ENCODE data around the gene JDP2. TPM values are rescaled to one million over a fixed set of nuclear protein-coding genes. Genes with fewer than 3 reads are reported as not detected.

The JDP2 gene
- total RNA-seq, 1 donor, result 55.6 TPM

GRCh38 chr14:75438486-75439080 lies 10.8 kb downstream of the JDP2 start:
- Histone ChIP-seq H3K4me3 (ENCODE audit: low read length) (no peak overlapping the region), H3K4me1 (ENCODE audit: insufficient read depth, low read length) (peaks cover 22% of the 10 kb centered on the region), H3K9me3 (ENCODE audit: low read depth, low read length) (no peaks in the 10 kb centered on the region), H3K27me3 (ENCODE audit: insufficient read depth, low read length) (no peaks in the 10 kb centered on the region)

DNA sequence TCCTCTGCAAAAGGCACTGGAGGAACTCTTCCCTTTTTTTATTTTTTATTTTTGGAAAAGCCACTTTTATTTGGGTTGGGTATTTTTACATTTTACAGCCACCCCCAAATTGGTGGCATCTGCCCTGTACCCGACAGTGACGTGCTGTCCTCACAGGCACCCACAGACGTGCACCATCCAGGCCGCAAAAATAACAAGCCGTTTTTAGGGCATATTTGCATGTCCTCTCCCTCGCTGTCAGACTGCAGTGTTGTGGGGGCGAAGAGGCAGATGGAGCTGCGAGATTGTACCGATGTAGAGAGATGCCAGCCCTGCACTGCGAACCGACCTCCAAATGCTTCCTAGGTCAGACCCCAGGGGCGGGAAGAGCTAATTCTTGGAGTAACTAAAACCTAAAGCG lies 12.2 kb downstream of the JDP2 start:
- H3K9me3 ChIP-seq (ENCODE audit: low read depth, low read length), result no peaks in the 10 kb centered on the region
- no peaks in the 10 kb centered on the region for H3K27me3 ChIP-seq (ENCODE audit: insufficient read depth, low read length)
- peaks cover 16% of the 10 kb centered on the region for H3K4me1 ChIP-seq (ENCODE audit: insufficient read depth, low read length)
- H3K4me3 ChIP-seq (ENCODE audit: low read length), result no peak overlapping the region

GRCh38 chr14:75440733-75441477 lies 13.1 kb downstream of the JDP2 start:
- no peaks in the 10 kb centered on the region for H3K9me3 ChIP-seq (ENCODE audit: low read depth, low read length)
- H3K4me1 ChIP-seq (ENCODE audit: insufficient read depth, low read length), result peaks cover 7% of the 10 kb centered on the region
- H3K27me3 ChIP-seq (ENCODE audit: insufficient read depth, low read length), result no peaks in the 10 kb centered on the region
- no peak overlapping the region for H3K4me3 ChIP-seq (ENCODE audit: low read length)

GRCh38 chr14:75441728-75442127 lies 13.9 kb downstream of the JDP2 start:
- no peaks in the 10 kb centered on the region for H3K27me3 ChIP-seq (ENCODE audit: insufficient read depth, low read length)
- no peak overlapping the region for H3K4me3 ChIP-seq (ENCODE audit: low read length)
- no peaks in the 10 kb centered on the region for H3K9me3 ChIP-seq (ENCODE audit: low read depth, low read length)
- H3K4me1 ChIP-seq (ENCODE audit: insufficient read depth, low read length), result peaks cover 8% of the 10 kb centered on the region

DNA sequence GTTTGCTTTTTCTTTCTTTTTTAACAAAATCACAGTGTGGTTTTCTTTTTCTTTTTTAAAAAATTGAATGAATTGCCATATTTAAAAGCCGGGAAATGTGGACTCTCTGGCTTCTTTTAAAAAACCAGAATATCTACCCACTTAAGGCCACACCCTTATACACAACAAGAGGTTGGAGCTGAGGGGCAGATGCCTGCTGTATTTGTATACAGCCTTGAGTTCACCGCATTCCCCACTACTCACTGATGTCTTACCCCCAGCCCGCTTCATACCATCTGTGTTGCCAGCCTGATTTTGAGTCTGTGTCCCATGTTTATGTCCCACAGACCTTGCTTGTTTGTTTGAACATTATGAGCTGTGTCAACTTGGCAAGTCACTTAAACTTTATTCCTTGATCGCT lies 14.3 kb downstream of the JDP2 start:
- Histone ChIP-seq H3K4me3 (ENCODE audit: low read length) (no peak overlapping the region), H3K9me3 (ENCODE audit: low read depth, low read length) (no peaks in the 10 kb centered on the region), H3K27me3 (ENCODE audit: insufficient read depth, low read length) (no peaks in the 10 kb centered on the region), H3K4me1 (ENCODE audit: insufficient read depth, low read length) (peaks cover 12% of the 10 kb centered on the region)

DNA sequence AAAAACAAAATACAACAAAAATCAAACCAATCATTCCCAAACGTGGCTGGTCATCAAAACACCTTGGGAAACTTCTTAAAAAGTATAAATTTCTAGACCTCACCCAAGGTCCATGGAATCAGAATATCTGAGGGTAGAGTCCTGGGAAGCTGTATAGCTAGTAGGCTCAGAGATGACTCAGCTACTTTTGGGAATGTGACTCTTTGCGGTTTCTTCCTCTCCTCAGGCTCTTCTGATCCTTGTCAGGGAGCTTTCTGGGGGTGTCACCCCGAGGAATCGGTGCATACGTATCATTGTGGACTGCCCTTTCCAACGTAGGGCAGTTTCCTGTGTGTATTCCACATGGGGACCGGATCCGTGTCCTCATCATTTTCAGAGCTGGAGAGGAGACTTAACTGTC lies 14.8 kb downstream of the JDP2 start:
- Histone ChIP-seq H3K4me3 (ENCODE audit: low read length) (no peak overlapping the region), H3K27me3 (ENCODE audit: insufficient read depth, low read length) (no peaks in the 10 kb centered on the region), H3K9me3 (ENCODE audit: low read depth, low read length) (no peaks in the 10 kb centered on the region), H3K4me1 (ENCODE audit: insufficient read depth, low read length) (peaks cover 12% of the 10 kb centered on the region)

- Histone ChIP-seq H3K4me3 (ENCODE audit: low read length) (no peak overlapping the region), H3K4me1 (ENCODE audit: insufficient read depth, low read length) (peaks cover 12% of the 10 kb centered on the region), H3K27me3 (ENCODE audit: insufficient read depth, low read length) (no peaks in the 10 kb centered on the region), H3K9me3 (ENCODE audit: low read depth, low read length) (no peaks in the 10 kb centered on the region)
These were observed 15.6 kb downstream of the JDP2 start for GRCh38 chr14:75443203-75443969.

DNA sequence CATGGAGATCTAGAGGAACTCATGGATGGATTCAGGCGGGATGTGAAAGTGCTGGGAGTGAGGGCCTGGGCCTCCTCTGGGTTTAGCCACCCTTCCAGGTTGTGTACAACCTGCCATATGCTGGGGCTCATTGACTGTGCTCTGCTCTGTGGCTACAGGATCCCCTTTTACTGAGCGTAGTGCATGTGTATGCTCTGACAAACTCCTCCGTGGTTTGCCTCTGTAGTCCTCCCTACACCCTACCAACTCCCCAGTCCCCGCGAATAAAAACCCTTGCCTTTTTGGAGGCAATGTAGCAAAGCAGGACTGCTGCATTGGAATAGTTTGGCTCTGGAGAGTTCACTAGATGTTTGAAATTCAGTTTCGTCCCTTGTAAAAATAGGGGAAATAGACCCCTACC lies 17.4 kb downstream of the JDP2 start:
- H3K4me1 ChIP-seq (ENCODE audit: insufficient read depth, low read length), result peaks cover 12% of the 10 kb centered on the region
- no peaks in the 10 kb centered on the region for H3K9me3 ChIP-seq (ENCODE audit: low read depth, low read length)
- H3K4me3 ChIP-seq (ENCODE audit: low read length), result no peak overlapping the region
- no peaks in the 10 kb centered on the region for H3K27me3 ChIP-seq (ENCODE audit: insufficient read depth, low read length)

DNA sequence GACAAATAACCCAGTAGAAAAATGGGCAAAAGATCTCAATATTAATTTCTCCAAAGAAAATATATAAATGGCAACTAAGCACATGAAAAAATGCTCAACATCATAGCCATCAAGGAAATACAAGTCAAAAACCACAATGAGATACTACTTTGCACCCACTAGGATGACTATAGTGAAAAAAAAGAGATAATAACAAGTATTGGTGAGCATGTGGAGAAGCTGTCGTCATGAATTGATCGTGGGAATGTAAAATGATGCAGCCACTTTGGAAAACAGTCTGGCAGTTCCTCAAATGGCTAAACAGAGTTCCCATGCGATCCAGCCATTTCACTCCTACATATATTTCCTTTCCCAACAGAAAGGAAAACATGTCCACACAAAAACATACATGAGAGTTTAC lies 18.1 kb downstream of the JDP2 start:
- Histone ChIP-seq H3K4me1 (ENCODE audit: insufficient read depth, low read length) (peaks cover 12% of the 10 kb centered on the region), H3K4me3 (ENCODE audit: low read length) (no peak overlapping the region), H3K9me3 (ENCODE audit: low read depth, low read length) (no peaks in the 10 kb centered on the region), H3K27me3 (ENCODE audit: insufficient read depth, low read length) (no peaks in the 10 kb centered on the region)

DNA sequence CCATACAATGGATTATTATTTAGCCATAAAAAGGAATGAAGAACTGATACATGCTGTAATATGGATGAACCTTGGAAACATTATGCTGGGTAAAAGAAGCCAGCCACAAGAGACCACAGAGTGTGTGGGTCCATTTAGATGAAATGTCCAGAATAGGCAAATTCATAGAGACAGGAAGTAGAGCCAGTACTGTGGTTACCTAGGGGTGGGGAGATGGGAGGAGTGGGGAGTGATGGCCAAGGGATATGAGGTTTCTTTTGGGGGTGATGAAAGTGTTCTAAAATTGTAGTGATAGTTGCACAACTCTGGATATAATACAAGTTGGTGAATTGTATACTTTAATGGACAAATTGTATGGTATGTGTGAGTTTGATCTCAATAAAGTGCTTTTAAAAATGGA lies 18.6 kb downstream of the JDP2 start:
- H3K27me3 ChIP-seq (ENCODE audit: insufficient read depth, low read length), result no peaks in the 10 kb centered on the region
- no peak overlapping the region for H3K4me3 ChIP-seq (ENCODE audit: low read length)
- no peaks in the 10 kb centered on the region for H3K9me3 ChIP-seq (ENCODE audit: low read depth, low read length)
- H3K4me1 ChIP-seq (ENCODE audit: insufficient read depth, low read length), result peaks cover 12% of the 10 kb centered on the region

GRCh38 chr14:75448209-75448608 lies 20.4 kb downstream of the JDP2 start:
- H3K4me1 ChIP-seq (ENCODE audit: insufficient read depth, low read length), result peaks cover 19% of the 10 kb centered on the region
- no peaks in the 10 kb centered on the region for H3K9me3 ChIP-seq (ENCODE audit: low read depth, low read length)
- no peak overlapping the region for H3K4me3 ChIP-seq (ENCODE audit: low read length)
- H3K27me3 ChIP-seq (ENCODE audit: insufficient read depth, low read length), result no peaks in the 10 kb centered on the region

GRCh38 chr14:75449036-75449435 lies 21.2 kb downstream of the JDP2 start:
- Histone ChIP-seq H3K4me3 (ENCODE audit: low read length) (no peak overlapping the region), H3K4me1 (ENCODE audit: insufficient read depth, low read length) (peaks cover 28% of the 10 kb centered on the region), H3K27me3 (ENCODE audit: insufficient read depth, low read length) (no peaks in the 10 kb centered on the region), H3K9me3 (ENCODE audit: low read depth, low read length) (no peaks in the 10 kb centered on the region)

GRCh38 chr14:75449696-75450095 lies 21.9 kb downstream of the JDP2 start:
- H3K4me3 ChIP-seq (ENCODE audit: low read length), result no peak overlapping the region

DNA sequence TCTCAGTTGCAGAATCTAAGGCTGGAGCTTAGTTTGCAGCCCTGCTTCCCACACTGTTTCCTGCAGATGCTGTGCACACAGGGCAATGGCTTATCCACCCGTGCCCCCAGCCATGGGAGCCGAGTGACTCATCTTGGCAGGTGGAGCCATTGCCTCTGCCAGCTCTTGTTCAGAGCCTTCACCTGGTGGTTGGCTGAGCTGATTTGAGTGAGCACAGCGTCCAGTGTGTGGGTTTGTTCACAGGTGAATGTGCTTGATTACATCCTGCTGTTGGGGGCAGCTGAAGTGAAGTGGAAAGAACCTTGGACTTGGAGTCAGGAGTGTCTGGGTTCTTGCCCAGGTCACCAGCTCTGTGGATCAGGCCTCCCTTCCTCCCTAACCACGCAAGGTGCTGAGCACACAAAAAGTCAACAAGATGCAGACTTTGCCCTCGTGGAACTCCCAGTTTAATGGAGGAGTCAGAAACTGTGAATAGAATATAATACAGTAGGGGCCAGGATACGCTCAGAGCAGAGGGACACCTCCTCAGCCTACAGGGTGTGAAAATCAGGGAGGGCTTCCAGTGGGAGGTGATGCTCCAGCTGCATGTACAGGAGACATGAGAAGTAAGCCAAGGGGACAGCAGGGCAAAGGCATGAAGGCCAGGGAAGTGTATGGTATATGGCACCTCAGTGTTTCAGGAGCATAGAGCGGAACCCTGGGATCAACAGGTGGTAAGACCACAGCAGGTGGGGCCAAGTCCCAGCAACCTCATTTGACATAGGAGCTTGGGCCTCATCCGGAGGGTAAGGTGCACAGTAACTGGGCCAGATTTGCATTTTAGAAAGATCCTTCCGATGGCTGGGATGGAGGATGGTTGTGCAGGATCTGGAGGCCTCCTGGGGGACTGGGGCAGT lies 22.8 kb downstream of the JDP2 start:
- Histone ChIP-seq H3K27me3 (ENCODE audit: insufficient read depth, low read length) (no peaks in the 10 kb centered on the region), H3K9me3 (ENCODE audit: low read depth, low read length) (no peaks in the 10 kb centered on the region), H3K4me3 (ENCODE audit: low read length) (no peak overlapping the region), H3K4me1 (ENCODE audit: insufficient read depth, low read length) (peaks cover 39% of the 10 kb centered on the region)

More at GRCh38 chr14:75449696-75450095, 21.9 kb downstream of the JDP2 start:
- Histone ChIP-seq H3K9me3 (ENCODE audit: low read depth, low read length) (no peaks in the 10 kb centered on the region), H3K27me3 (ENCODE audit: insufficient read depth, low read length) (no peaks in the 10 kb centered on the region), H3K4me1 (ENCODE audit: insufficient read depth, low read length) (peaks cover 34% of the 10 kb centered on the region)

DNA sequence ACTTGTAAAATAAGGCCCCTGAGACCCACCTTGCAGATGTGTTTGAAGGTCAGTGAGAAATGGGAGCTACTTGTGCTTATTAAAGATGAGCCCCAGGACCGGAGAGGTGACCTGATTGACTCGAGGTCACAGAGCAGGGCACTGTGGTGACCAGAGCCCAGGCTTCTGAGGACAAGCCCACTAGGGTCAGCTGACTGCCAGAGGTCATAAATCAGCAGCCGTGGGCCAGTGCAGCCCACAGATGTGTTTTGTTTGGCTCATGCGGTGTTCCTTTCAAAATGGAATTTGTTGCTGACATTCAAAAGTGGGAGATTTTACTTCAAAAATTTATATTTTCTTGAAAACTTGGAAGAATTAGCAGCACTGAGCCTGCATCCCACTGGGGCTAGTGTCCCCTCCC lies 24.5 kb downstream of the JDP2 start:
- peaks cover 31% of the 10 kb centered on the region for H3K4me1 ChIP-seq (ENCODE audit: insufficient read depth, low read length)
- H3K4me3 ChIP-seq (ENCODE audit: low read length), result no peak overlapping the region

More for the DNA sequence above, 24.5 kb downstream of the JDP2 start:
- Histone ChIP-seq H3K27me3 (ENCODE audit: insufficient read depth, low read length) (no peaks in the 10 kb centered on the region), H3K9me3 (ENCODE audit: low read depth, low read length) (no peaks in the 10 kb centered on the region)

Data from mononuclear cell (primary cell).